Measurements from ENCODE around the gene PRUNE2. TPM values are rescaled to one million over a fixed set of nuclear protein-coding genes. Genes with fewer than 3 reads are reported as not detected.

PRUNE2 gene
- total RNA-seq, 1 donor: 80.0 TPM

- Histone ChIP-seq H3K36me3 (ENCODE audit: insufficient read depth, low read length) (no peaks in the 10 kb centered on the region), H3K4me1 (ENCODE audit: insufficient read depth, low read length) (peaks cover 17% of the 10 kb centered on the region), H3K4me3 (ENCODE audit: insufficient read depth, low read length) (no peak overlapping the region), H3K9me3 (ENCODE audit: low read depth, low read length) (no peaks in the 10 kb centered on the region), H2AFZ (ENCODE audit: low read length) (no peak overlapping the region), H3K79me2 (ENCODE audit: insufficient read depth, low read length) (no peaks in the 10 kb centered on the region), H3K4me2 (ENCODE audit: insufficient read depth, low read length) (peak overlapping the region; percentile 5), H4K20me1 (ENCODE audit: insufficient read depth, low read length) (no peaks in the 10 kb centered on the region), H3K27ac (ENCODE audit: low read depth, low read length) (no peak overlapping the region), H3K27me3 (ENCODE audit: insufficient read depth, low read length) (peaks cover 4% of the 10 kb centered on the region)
- no peak for DNase-seq (ENCODE audit: insufficient read length, low spot score, missing footprints)
- no peak for TF ChIP-seq CTCF (IDR thresholded peaks at IDR 0.05; ENCODE audit: extremely low read depth, low read depth, low read length)
Measured at GRCh38 chr9:76718166-76718565, 187.7 kb downstream of the PRUNE2 start.

- H3K4me1 ChIP-seq (ENCODE audit: insufficient read depth, low read length): peaks cover 17% of the 10 kb centered on the region
- no peaks in the 10 kb centered on the region for H3K27me3 ChIP-seq (ENCODE audit: insufficient read depth, low read length)
- H3K9me3 ChIP-seq (ENCODE audit: low read depth, low read length): no peaks in the 10 kb centered on the region
- H2AFZ ChIP-seq (ENCODE audit: low read length): no peak overlapping the region
- H3K36me3 ChIP-seq (ENCODE audit: insufficient read depth, low read length): no peaks in the 10 kb centered on the region
- no peaks in the 10 kb centered on the region for H3K79me2 ChIP-seq (ENCODE audit: insufficient read depth, low read length)
- DNase-seq (ENCODE audit: insufficient read length, low spot score, missing footprints): peak; percentile 85
- no peaks in the 10 kb centered on the region for H4K20me1 ChIP-seq (ENCODE audit: insufficient read depth, low read length)
- TF ChIP-seq CTCF (IDR thresholded peaks at IDR 0.05; ENCODE audit: extremely low read depth, low read depth, low read length): no peak
- H3K4me2 ChIP-seq (ENCODE audit: insufficient read depth, low read length): peak overlapping the region; percentile 5
- no peak overlapping the region for H3K27ac ChIP-seq (ENCODE audit: low read depth, low read length)
- no peak overlapping the region for H3K4me3 ChIP-seq (ENCODE audit: insufficient read depth, low read length)
Measured at GRCh38 chr9:76717613-76718012, 188.3 kb downstream of the PRUNE2 start.

GRCh38 chr9:76717176-76717575, 188.7 kb downstream of the PRUNE2 start:
- no peak for DNase-seq (ENCODE audit: insufficient read length, low spot score, missing footprints)
- Histone ChIP-seq H3K4me2 (ENCODE audit: insufficient read depth, low read length) (peak overlapping the region; percentile 5), H3K79me2 (ENCODE audit: insufficient read depth, low read length) (no peaks in the 10 kb centered on the region), H3K4me1 (ENCODE audit: insufficient read depth, low read length) (peaks cover 17% of the 10 kb centered on the region), H3K27me3 (ENCODE audit: insufficient read depth, low read length) (no peaks in the 10 kb centered on the region), H4K20me1 (ENCODE audit: insufficient read depth, low read length) (no peaks in the 10 kb centered on the region), H3K36me3 (ENCODE audit: insufficient read depth, low read length) (no peaks in the 10 kb centered on the region), H2AFZ (ENCODE audit: low read length) (peak overlapping the region; percentile 1), H3K4me3 (ENCODE audit: insufficient read depth, low read length) (no peak overlapping the region), H3K9me3 (ENCODE audit: low read depth, low read length) (no peaks in the 10 kb centered on the region), H3K27ac (ENCODE audit: low read depth, low read length) (no peak overlapping the region)
- no peak for TF ChIP-seq CTCF (IDR thresholded peaks at IDR 0.05; ENCODE audit: extremely low read depth, low read depth, low read length)

- Histone ChIP-seq H3K4me1 (ENCODE audit: insufficient read depth, low read length) (peaks cover 17% of the 10 kb centered on the region), H3K79me2 (ENCODE audit: insufficient read depth, low read length) (no peaks in the 10 kb centered on the region), H3K9me3 (ENCODE audit: low read depth, low read length) (no peaks in the 10 kb centered on the region), H3K4me2 (ENCODE audit: insufficient read depth, low read length) (no peak overlapping the region), H3K36me3 (ENCODE audit: insufficient read depth, low read length) (no peaks in the 10 kb centered on the region), H2AFZ (ENCODE audit: low read length) (peak overlapping the region; percentile 64), H3K27ac (ENCODE audit: low read depth, low read length) (no peak overlapping the region), H3K27me3 (ENCODE audit: insufficient read depth, low read length) (no peaks in the 10 kb centered on the region), H3K4me3 (ENCODE audit: insufficient read depth, low read length) (no peak overlapping the region), H4K20me1 (ENCODE audit: insufficient read depth, low read length) (no peaks in the 10 kb centered on the region)
- TF ChIP-seq CTCF (IDR thresholded peaks at IDR 0.05; ENCODE audit: extremely low read depth, low read depth, low read length): no peak
- DNase-seq (ENCODE audit: insufficient read length, low spot score, missing footprints): no peak
Measured at GRCh38 chr9:76716085-76716672, 189.7 kb downstream of the PRUNE2 start.

All from osteoblast (primary cell).